ENCODE measurements around the gene AKAP8. TPM values are rescaled to one million over a fixed set of nuclear protein-coding genes. Genes with fewer than 3 reads are reported as not detected.

Gene AKAP8
- total RNA-seq, 1 experiment from 2014 or later, result 59.5 TPM

DNA sequence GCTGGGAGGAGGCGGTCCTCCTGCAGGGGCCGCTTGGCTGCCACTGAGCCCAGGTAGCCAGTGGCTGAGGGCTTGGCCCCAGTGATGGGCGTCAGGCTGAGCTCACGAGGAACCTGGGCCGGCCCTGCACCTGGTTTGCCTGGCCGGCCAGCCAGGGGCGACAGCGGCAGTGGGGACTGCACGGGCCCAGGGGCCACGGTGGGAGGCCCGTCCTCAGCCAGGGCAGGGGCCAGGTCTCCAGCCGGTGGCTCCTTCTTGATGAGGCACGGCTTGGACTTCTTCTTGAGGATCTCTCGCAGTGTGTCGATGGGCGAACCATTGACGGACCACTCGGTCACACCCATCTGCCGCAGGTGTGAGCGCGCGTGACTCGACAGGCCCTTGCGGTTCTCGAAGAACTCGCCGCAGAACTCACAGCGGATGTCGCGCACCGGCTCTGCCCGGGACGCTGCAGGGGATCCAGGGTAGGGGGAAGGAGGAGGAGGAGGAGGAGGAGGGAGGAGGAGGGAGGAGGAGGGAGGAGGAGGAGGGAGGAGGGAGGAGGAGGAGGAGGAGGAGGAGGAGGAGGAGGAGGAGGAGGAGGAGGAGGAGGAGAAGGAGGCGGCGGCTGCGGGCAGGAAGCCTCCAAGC, 45.8 kb upstream of the AKAP8 start:
- Histone ChIP-seq H2BK120ac (ENCODE audit: low read depth, low read length, poor library complexity, severe bottlenecking) (no peak overlapping the region), H2BK20ac (ENCODE audit: low read depth, low read length, poor library complexity, severe bottlenecking) (no peak overlapping the region), H3K4ac (ENCODE audit: low read depth, low read length) (no peak overlapping the region), H2BK15ac (ENCODE audit: low read depth, low read length) (no peak overlapping the region), H3K4me2 (ENCODE audit: insufficient read depth, insufficient read length, low read length) (no peak overlapping the region), H4K20me1 (ENCODE audit: control insufficient read depth, insufficient read depth, insufficient read length) (no peaks in the 10 kb centered on the region), H3K79me2 (ENCODE audit: insufficient read depth, low read length) (no peaks in the 10 kb centered on the region; the same call in 1 of the 2 replicates), H2AFZ (ENCODE audit: low read length) (no peak overlapping the region), H2BK5ac (ENCODE audit: insufficient read length, low read length) (no peak overlapping the region), H3K56ac (ENCODE audit: insufficient read length, low read depth, low read length) (no peak overlapping the region), H3T11ph (ENCODE audit: low read length) (no peak overlapping the region), H3K23ac (ENCODE audit: insufficient read length, low read depth, low read length) (no peak overlapping the region), H3K4me1 (ENCODE audit: insufficient read depth, low read length) (no peaks in the 10 kb centered on the region), H3K27me3 (ENCODE audit: insufficient read depth, low read length) (no peaks in the 10 kb centered on the region), H2BK12ac (ENCODE audit: insufficient read length, low read depth, low read length) (no peak overlapping the region), H2AK5ac (ENCODE audit: insufficient read length, low read length) (no peak overlapping the region), H3K9ac (ENCODE audit: extremely low read depth, insufficient read length, low read length) (no peak overlapping the region), H4K8ac (replicated peaks; ENCODE audit: insufficient read length, low read depth, low read length) (no peak overlapping the region), H3K9me3 (ENCODE audit: control insufficient read depth, low read depth, low read length) (no peaks in the 10 kb centered on the region), H4K91ac (ENCODE audit: insufficient read length, low read depth, low read length) (no peak overlapping the region), H3K23me2 (ENCODE audit: insufficient read length, low read depth, low read length, poor library complexity, severe bottlenecking) (no peaks in the 10 kb centered on the region), H4K5ac (ENCODE audit: insufficient read length, low read depth, low read length) (no peak overlapping the region), H3K18ac (ENCODE audit: insufficient read length, low read depth, low read length) (no peak overlapping the region), H3K79me1 (ENCODE audit: insufficient read depth, low read depth, low read length, poor library complexity, severe bottlenecking) (peaks cover 6% of the 10 kb centered on the region), H3K14ac (ENCODE audit: insufficient read depth, low read length) (no peak overlapping the region), H3K27ac (ENCODE audit: insufficient read length, low read depth, low read length) (no peak overlapping the region)
- no peaks in the 10 kb centered on the region for H3K27me3 Mint-ChIP-seq (ENCODE audit: low read depth)
- TF ChIP-seq, protein P1, sequence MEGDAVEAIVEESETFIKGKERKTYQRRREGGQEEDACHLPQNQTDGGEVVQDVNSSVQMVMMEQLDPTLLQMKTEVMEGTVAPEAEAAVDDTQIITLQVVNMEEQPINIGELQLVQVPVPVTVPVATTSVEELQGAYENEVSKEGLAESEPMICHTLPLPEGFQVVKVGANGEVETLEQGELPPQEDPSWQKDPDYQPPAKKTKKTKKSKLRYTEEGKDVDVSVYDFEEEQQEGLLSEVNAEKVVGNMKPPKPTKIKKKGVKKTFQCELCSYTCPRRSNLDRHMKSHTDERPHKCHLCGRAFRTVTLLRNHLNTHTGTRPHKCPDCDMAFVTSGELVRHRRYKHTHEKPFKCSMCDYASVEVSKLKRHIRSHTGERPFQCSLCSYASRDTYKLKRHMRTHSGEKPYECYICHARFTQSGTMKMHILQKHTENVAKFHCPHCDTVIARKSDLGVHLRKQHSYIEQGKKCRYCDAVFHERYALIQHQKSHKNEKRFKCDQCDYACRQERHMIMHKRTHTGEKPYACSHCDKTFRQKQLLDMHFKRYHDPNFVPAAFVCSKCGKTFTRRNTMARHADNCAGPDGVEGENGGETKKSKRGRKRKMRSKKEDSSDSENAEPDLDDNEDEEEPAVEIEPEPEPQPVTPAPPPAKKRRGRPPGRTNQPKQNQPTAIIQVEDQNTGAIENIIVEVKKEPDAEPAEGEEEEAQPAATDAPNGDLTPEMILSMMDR (conservative IDR thresholded peaks at IDR 0.05), result no peak
- no peak overlapping the region for H3K27ac Mint-ChIP-seq
- no peak for DNase-seq
- peaks cover 0 to 3% of the 10 kb centered on the region in 2 experiments; a peak in 2 of 5 replicates for H3K9me3 Mint-ChIP-seq
- H3K4me3 Mint-ChIP-seq, result no peak overlapping the region
- peaks cover 2% of the 10 kb centered on the region in 2 experiments; a peak in 2 of 4 replicates for H3K4me1 Mint-ChIP-seq
- WGBS (ENCODE audit: extremely low coverage, insufficient read length, low lambda C conversion rate), result no CpG with 5 or more reads among the region's 36 CpGs
- H3K36me3 Mint-ChIP-seq (ENCODE audit: insufficient read depth in 1 of 3, low read depth in 3 of 3), result peaks cover 36 to 51% (median 46%) of the 10 kb centered on the region in 3 experiments
